NCI-H1105 treated with DMSO at 0.1 percent for 48 hours (cell line): ENCODE data around the gene PROX2.
A peak's percentile ranks its signal among the peaks of the same experiment; 100 is the strongest.

Source experiments
- DNase-seq: peaks from one replicate; lab custom pipeline; 2025; lab: John Stamatoyannopoulos, UW

PROX2 gene

DNA sequence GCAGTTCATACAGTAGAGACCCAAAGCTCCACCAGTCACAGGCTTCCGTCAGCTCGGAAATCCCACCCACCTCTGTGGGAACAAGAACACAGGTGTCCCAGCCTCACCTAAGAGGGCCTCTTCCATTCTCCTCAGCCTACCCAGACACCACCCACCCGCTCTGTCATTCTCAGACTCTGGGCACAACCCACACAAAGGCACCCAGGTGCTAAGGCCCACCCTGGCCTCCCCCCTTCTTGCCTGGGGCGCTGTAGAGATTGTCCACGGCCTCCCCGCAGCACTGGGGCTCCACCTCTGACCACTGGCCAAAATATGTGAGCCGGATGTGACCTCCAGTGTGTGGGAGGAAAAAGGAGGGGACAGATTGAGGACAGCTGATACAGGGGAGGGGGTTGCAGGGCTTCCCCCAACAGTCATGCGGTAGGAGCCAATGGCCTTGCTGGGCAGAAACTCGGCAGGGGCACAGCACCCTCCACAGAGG lies 33.0 kb upstream of the PROX2 start:
- no peak for DNase-seq

DNA sequence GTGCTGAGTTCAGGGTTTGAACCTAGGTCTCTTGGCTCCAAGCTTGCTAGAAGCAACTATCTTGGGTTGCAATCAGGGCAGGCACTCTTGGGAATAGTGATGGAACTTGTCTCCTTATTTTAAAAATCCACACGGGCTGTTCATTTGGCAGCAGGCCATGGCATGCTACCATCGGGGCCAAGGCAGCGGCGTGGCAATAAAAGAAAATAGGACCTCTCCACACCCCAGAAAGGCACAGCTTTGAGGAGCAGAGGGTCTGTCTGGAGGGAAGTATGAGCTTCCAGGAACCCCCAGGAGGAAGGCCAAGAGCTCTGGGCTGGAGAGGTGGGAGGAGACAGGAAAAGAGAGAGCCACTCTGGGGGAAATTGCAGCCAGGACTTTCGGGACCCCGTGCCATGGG lies 31.8 kb upstream of the PROX2 start:
- DNase-seq: no peak

DNA sequence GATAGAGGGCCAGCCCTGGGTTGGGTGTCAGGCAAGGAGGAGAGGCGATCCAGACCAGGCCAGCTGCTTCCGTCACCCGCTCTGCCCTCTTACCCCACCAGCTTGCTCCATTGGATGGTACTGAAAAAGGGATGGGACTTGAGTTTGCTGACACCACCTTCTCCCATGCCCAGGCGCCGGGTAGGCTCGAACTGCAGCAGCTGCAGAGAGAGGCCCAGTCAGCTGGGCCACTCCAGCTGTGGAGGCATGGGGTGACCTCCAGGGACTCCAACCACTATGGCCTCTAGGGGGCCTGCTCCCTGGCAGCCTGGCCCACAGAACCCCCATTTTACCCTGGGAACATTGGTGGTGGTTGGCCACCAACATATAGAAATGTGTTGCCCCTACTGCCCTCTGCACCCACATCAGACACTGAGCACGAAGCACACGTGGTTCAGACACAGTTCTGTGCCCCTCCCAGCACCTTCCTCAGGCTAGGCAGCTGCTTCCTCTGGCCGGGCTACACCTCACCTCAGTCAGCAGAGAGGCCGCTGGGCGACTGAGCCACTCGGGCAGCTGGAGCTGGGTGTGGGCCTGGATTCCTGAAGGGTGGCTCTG lies 31.1 kb upstream of the PROX2 start:
- no peak for DNase-seq

DNA sequence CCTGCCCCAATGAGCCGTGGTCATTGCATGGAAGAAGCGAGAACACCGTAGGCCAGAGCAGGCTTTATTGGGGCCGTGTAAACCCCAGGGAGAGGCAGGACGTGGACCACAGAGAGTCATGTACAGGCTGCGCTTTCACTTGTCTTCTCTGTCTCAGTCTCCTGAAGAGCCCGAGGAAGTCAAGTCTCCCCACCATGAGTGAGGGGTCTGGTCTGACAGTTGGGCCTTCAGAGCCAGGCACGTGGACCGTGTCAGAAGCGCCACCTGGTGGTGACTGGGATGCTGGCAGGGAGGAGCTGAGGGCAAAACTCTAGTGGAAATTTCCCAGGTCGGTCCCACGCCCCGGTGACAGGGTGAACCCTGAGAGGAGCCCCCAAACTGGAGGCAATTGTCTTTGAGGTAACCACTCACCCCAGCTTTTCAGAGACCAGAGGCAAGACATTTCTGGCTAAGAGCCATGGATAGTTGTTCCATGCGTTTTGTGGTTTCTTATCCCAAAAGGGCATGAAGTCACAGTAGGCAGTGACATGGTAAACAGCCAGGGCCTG lies 29.7 kb upstream of the PROX2 start:
- DNase-seq: peak; percentile 11

DNA sequence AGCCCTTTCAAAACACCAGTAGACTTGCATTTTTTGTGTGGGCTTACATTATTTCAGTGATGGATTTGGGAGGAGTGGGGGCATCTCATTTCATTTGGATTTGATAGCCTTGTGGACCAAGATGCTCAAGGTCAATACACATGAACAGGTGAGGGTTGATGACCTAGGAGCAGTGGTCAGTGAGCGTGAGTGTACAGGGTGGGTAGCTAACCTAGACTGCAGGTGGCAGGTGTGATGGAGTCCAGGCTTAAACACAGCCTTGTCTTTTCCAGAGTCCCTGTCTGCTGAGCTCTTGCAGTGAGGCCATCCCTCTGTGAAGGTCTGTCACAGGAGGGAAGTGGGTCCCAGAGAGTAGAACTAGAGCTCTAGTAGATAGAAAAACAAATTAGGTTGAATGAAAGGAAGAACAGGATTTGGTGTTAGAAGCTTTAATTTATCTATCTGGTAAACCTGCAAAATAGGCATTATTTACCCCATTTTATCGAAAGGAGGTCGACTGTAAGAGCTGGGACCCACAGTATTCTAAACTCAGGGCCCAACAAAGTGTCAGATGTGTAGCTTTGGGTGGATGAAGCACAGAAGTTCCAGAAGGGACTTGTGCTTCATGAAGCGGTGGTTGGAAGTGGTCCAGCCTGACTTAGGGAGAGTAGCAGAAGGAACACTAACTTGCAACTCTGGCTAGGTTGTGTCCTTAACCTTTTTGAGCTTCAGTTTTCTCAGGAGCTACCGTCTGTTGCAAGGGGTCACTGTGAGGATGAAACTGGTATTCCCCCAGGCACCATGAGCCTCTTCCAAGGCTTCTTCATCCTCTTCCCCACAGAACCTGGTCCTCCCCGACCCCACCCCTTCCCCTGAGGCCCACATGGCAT lies 28.9 kb upstream of the PROX2 start:
- DNase-seq: no peak

DNA sequence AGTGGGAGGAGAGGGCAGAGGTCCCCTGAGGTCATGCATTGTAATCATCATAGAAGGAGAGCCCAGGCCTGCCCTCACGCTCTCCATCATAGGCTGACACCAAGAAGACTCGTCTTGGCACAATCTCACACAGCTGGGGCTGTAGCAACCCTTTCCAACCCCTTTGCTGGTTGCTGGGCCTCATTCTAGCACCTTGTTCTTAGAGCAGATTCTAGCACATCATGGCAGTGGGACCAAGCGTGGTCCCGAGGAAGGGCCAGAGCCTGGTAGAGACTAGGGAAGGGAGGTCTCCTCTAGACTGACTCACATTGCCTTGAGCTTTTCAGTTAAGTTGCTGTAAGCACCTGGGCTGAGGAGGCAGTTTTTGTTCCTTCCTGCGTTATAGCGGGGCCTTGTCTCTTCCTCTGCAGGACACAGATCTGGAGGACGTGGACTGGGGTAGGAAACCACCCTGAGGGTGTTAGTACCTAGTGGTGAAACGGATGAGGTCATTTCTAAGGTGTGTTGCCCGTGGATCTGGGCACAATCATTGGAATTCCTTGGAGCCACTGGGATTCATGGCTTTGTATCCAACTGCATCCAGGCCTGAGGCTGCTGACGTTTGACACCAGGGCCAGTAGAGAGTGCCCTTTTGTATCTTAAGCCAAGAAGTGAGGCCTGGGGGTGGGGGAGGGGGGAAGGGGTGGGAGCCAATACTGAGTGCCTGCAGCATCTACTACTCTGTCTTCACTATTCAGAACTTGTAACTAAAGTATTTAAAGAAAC lies 27.2 kb upstream of the PROX2 start:
- DNase-seq: no peak

DNA sequence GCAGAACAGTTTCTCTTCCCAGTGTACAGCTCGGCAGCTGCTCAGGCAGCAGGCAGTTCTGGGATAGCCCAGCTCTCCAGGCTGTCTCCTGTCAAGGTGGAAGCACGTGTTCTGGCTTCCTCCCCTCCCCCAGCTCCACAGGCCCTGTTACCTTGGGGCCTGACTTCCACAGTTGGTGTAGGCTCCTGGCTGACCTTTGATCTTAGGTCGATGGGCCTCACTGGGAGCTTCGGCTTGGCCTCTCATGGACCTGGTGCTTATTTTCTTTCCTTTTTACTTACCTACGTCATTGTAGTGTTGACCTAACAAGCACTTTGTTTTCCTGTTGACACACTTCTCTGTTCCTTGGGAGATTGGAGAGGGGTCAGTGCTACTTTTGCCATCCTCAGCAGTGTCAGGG lies 22.7 kb upstream of the PROX2 start:
- DNase-seq: no peak

DNA sequence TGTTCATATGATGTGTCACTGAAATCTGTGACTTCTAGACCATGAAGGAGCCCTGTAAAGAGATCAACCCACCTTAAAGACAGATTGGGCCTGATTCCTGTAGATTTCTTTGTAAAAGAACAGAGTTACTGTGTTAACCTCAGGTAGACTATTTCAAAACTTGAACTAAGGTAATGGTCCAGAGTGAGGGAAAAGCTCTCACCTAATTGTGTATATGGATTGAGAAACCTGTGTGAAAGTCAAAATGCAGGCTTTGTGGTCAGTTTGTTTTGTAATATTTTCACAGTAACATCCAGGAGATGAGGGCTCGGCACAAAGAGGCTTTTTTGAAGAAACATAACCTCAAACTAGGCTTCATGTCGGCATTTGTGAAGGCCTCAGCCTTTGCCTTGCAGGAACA lies 22.1 kb upstream of the PROX2 start:
- DNase-seq: no peak

DNA sequence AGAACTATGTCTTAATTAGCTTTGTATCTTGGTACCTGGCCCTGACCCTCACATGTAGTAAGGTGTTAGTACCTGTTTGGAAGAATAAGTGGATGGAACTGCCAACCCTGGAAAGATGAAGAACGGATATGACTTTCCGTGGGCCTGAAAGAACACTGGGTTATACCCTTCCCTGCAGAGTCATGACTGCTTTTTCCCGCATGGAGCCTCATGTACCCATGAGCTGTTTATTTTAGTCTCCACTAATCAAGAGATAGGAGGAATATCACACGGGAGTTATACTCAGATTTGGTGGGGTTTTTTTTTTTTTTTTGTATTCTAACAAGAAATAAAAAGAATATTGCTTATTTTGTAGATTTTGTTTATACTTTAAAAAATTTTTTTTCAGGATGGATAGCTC lies 21.7 kb upstream of the PROX2 start:
- DNase-seq: no peak

DNA sequence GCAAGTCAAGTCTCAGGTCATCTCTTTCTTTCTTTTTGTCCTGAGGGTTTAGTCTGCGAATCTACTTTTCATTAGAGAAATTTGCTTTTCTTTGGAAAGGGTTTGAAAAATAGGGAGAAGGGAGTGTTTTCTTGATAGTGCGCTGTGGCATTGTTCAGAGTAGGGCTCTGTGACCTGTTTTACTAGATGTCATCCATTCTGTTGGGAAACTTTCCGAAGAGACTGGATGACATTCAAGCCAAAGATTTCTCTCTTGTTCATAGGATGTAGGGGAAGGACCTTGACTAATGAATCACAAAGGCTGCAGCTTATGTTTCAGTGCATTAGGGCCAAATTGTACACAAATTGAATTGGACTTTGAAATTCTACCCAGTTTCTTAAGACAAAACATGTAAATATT lies 20.5 kb upstream of the PROX2 start:
- DNase-seq: no peak

DNA sequence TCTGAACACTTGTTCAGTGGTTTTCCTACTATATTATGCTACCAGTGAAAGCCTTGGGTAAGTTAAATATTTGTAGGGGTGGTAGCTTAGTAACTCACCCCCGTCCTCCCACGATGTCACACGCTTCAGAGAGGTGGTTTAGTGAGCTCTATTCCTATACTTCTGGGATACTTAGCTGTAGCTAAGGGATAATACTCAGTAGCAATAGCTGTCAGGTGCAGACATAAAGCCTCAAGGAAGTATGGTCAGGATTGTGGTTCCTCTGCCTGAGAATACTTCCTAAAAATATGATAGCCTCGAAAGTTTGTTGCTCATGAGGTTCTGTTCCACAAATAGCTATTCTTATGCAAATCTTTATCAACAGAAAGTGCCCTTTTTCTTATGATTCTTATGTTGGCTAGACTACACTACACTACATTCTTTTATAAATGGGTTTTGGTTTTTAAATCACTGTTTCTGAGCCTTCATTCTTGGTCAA lies 17.7 kb upstream of the PROX2 start:
- DNase-seq: no peak

DNA sequence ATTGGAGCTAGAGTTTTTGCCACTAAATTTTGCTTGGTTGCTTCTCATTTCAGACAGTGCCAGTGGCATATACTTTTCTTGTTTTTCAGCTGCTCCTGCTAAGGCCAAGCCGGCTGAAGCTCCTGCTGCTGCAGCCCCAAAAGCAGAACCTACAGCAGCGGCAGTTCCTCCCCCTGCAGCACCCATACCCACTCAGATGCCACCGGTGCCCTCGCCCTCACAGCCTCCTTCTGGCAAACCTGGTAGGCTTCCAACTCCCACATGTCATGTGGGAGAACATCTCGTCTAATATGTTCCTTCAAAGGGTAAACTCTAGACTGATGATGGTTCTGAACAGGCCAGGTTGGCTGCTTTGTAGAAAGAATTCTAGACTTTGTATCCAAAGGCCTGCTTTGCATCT lies 16.8 kb upstream of the PROX2 start:
- DNase-seq: no peak

DNA sequence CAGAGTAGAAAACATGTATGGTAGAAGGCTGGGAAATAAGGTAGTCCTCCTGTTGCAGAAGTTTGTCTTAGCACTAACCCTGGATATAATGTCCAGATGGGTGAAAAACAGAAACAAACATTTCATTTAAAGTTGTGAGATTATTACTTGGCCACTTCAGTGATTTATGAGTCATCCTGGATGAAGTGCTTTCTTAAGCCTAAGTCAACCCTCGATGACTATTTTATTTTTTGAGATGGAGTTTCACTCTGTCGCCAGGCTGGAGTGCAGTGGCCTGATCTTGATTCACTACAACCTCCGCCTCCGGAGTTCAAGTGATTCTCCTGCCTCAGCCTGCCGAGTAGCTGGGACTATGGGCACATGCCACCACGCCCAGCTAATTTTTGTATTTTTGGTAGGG lies 15.9 kb upstream of the PROX2 start:
- no peak for DNase-seq

DNA sequence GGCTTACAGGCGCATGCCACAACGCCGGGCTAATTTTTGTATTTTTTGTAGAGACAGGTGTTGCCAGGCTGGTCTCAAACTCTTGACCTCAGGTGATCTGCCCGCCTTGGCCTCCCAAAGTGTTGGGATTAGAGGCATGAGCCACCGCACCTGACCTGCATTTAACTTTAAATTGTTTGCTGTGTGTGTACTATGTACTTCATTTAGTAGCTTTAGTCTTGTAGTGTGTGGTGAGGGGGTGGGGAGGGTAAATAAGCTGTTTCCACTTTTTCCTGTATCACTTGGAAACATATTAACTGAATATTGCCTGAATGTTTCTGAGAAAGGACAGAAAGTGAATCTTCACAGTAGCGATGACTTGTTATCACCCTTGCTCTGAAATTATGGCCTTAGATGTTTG lies 14.3 kb upstream of the PROX2 start:
- no peak for DNase-seq

DNA sequence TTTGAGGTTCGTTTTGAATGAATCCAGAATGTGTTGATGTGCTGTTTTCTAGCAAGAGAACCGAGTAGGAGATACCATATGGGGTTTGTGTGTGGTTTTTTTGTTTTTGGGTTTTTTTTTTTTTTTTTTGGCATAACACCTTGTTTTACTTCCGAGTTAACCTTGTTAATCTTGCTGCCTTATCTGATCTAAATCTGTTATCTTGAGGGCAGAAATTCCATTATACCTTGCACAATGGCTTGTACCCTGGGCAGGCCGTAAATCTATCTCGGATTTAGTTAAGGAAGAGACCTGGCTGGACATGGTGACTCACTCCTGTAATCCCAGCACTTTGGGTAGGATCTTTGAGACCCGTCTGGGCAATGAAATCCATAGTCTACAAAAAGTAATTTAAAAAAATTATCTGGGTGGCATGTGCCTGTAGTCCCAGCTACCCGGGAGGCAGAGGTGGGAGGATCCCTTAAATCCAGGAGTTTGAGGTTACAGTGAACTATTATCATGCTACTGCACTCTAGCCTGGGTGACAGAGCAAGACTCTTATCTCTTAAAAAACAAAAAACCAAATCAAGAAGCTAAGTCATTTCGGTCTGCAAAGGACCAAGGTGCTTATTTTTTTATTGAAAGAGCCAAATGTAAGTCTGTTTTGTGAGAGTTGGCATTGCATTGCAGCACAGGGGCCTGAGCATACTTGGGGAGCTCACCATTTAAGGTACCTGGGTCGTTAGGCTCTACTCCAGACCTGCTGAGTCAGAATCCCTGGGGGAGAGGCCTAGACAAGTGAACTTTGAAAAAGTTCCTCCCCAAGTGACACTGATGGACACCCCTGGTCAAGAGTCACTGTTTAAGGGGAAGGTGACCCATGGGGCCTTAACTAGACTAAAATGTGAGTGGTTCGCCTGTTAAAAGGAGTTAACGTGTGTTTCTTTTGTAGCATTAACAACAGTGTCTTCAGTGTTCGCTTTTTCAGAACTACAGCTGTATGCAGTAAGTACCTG lies 12.5 kb upstream of the PROX2 start:
- no peak for DNase-seq

DNA sequence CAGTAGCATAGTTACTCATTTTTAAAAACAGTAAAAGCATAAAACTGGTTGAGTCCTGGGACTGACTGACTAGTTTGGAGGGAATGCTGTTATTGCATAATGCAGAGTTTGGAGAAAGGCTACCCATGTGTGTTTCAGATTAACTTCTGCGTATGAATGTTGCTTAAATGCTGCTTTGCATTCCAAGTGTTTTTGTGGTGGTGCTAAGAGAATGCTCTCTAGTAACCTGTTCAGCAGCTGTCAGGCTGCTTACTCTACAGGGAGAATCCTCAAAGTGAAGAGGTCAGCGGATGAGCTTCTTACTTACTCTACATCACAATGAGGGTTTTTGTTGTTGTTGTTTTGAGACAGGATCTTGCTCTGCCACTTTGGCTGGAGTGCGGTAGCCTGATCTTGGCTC lies 10.1 kb upstream of the PROX2 start:
- DNase-seq: no peak

DNA sequence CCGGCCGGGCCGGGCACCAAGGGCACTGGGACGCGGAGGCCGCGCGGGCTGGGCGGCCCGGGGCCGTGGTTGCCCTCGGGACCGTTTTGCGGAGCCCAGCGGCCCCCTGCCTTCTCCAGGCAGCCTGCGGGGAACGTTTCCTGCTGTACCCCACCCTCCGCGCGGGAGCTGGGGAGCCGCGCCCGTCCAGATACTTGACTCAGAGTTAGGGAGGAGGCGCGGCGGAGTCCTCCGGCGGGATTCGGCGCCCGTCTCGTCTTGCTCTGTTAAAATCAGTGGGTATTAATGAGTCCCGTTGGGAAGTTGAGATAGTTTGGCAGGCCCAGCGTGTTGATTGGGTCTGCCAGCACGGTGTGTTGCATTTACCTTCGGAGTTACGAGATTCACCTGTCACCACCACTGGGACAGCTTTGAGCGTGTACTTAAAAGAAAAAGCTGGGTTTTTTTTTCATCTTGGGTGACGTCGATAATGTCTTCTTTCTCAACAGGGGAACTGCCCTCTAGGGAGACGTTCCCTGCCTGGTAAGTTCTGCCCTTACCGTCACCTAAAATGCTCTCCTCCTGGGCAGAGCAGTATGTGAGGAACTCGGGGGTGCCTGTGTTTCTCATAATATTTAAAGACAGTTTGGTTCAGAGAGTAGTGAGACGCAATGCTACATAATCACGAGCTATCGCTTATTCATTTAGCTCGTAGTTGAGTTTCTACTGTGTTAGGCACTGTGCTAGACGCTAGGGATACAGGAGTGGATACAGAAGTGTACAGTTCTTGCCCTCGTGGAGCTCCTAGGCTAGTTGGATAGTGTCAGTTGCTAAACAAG lies 6.4 kb upstream of the PROX2 start:
- peak; percentile 27 for DNase-seq

DNA sequence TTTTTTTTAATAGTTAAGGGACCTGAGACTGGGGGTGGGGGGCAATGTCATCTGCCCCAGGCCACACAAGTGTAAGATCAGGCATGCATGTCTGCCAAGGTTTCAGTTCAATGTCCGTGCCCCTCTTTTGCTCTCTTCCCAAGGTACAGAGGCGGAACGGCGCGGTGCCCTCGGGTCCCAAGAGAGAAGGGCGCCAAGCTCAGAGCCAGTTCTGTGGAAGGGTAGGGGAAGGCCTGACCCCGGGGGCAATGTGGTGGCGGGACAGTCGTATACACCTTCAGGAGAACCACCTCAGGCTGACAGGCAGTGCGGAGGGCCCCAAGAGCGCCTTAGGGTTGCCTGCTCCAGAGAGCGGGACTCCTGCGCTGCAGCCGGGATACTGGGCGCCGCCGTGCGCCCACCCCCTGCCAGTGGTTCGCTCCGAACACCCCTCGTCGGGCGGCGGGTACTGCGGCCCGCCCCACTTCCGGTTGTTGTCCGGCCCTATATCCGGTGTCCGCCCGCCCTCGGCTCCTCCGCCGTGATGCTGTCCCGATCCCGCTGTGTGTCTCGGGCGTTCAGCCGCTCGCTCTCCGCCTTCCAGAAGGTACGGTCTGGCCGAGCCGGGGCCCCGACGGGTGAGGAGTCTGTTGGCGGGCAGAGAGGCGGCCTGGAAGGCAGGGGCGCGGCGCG lies 5.6 kb upstream of the PROX2 start, which contains the start of gene DLST:
TSS of gene DLST (plus strand) at position 486 of the 672 bp plus-strand sequence. CDS start at position 524, 38 bp downstream.
- peak; percentile 83 for DNase-seq

DNA sequence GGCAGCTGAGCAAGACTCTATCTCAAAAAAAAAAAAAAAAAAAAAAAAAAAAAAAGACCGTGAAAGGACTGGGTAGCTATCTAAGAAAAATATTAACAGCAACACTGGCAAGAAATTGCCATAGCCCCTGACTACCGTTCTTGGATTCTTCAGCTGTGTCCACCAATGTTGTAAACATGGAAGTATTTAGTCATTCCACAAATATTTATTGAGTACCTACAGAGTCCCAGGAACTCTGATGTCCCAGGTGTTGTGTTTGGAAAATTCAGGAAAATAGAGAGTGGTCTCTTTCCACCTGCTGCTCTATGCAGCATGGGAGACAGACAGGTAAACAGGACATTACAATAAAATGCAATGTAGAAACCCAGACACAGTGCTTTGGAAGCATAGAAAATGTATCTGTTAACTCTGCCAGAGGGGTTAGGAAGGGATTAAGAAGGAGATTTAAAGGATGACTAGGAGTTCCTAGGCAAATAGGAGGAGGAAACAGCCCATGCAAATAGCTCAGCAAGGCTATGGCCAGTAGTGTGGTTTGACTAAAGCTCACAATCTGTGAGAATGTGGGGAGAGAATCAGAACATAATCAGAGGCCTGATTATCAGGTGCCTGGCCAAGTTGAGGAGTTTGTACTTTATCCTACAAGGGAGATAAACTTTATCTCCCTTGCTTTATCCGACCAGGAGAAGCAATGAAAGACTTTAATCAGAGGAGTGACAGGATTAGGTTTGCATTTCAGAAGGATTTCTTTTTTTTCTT lies 3.7 kb upstream of the PROX2 start:
- no peak for DNase-seq
